NCI-H128 (cell line): ENCODE data around the gene HAUS1.

Experiments
- DNase-seq: peaks from one replicate; lab custom pipeline; 2025; ENCODE audit not compliant: unreplicated experiment; lab: John Stamatoyannopoulos, UW

Gene HAUS1, protein sequence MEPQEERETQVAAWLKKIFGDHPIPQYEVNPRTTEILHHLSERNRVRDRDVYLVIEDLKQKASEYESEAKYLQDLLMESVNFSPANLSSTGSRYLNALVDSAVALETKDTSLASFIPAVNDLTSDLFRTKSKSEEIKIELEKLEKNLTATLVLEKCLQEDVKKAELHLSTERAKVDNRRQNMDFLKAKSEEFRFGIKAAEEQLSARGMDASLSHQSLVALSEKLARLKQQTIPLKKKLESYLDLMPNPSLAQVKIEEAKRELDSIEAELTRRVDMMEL

DNA sequence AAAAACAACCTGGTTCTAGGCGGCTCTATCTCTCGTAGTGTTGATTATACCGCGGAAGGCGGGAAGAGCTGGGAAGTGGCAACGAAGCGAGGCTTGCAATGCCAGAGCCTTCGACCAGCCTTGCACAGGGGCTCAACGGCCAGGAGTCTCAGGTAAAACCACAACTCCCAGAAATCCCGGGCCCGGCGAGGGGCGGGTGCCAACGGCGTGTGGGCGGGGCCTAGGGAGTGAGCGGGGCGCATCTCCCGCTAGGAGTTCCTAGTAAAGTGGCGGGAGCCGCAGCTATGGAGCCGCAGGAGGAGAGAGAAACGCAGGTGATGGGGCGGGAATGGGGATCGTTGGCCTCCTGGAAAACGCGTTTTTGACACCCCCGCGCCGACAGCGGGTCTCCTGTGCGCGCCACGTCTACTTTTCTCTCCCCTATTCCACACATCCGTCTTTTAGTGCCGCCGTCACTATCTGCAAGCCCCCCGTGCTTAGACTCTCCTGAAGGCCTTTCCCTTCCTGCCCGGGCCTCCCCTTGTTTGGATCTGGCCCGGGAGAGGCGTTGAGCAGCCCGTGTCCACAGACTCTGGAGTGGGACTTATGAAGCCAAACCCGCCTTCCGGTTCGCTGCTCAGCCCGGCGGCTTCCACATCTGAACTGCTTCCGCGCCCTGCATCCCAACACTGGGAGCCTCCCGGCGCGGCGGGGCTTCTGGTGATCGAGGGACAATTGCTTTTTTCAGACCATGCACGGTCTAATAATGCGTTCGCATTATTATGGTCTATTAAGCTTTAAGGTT is at the start of gene HAUS1:
TSS of gene HAUS1 (plus strand) at position 258 of the 784 bp plus-strand sequence. CDS start at position 285, 27 bp downstream.
- peak; percentile 98 for DNase-seq

DNA sequence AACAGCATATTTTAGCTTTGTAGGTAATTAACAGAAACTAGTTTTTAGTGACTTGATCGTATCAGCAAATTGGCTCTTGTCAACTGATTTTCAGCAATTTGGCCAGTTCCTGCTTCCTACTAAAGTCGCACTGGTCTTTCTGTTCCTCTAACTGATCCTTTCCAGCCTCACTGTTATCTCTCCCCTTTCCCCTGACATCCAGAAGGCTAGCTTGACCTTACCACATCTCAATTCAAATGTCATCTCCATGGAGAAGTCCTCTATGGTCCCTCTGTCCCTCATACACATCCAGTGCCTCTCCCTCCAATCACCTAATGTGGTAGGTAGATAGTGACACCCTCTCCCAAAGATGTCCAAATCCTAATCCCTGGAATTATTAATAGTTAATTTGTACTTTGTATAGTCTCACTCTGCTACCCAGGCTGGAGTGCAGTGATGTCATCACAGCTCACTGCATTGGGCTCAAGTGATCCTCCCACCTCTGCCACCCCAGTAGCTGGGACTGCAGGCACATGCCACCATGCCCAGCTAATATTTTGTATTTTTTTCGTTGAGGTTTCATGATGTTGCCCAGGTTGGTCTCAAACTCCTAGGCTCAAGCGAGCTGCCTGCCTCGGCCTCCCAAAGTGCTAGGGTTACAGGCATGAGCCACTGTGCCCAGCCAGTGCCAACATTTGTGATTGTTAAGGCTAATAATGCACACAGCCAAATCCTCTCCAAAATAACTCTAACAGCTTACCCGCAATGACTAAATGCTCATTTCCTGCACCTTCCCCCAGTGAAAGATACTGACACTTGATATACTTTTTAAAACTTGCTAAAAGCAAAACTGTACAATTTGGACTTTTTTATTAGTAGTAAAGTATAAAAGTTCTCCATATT is 49.0 kb upstream of the HAUS1 start:
- no peak for DNase-seq

DNA sequence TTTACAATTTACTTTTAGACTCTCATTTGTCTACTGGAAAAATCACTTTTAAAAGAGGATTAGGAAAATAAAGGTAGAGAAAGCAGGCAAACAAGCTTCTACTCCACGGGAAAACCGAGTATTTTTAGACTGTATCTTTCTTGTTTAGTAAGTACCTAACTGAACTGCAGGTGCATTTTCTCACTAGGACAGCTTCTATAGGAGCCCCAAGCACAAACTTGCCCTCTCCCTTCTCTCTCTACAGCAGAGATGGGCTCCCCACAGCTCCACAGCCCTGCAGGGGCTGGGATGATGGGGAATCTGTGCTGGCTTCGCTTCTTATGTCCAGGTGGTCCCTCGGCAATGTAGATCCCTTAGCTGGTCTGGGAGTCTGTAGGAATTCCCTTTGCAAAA is 48.4 kb upstream of the HAUS1 start:
- no peak for DNase-seq

DNA sequence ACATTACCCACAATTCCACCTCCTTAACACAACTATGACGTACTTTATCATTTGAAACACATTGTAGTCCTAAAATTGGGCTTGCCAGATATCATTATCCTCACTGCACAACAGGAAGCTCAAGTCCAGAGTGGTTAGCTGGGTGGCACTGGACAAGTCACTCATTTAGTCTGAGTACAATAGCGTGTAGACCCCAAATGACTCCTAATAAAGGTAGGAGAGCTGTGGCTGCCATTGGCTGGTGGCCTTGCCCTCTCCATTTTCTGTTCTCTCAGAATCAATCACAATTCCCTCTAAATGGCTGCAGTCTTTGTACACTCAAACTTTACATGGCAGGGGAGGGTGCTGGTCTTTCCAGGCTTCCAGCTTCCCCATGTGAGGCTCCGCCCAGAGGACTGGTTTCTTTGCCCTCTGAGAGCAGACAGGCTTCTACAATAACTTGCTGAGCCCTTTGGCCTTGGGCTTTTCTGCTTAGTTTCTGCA is 43.8 kb upstream of the HAUS1 start:
- no peak for DNase-seq

DNA sequence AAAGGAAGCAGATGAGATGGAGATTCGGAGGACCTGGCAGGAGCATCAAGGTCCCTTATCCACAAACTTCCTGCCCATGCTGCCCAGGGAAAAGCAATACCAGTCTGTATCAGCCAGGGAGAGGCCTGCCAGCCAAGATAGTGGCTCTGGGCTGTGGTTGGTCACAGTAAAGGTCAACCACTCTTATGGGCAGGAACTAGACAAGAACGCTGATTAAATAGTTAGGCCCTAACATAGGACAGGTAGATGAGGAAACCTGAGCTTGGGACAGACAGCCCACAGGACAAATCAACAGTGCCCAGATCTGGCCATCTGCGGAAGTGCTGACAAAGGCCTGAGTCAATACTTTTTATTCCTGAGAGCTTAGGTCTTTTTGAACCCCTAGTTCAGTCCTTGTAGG is 42.8 kb upstream of the HAUS1 start:
- no peak for DNase-seq

DNA sequence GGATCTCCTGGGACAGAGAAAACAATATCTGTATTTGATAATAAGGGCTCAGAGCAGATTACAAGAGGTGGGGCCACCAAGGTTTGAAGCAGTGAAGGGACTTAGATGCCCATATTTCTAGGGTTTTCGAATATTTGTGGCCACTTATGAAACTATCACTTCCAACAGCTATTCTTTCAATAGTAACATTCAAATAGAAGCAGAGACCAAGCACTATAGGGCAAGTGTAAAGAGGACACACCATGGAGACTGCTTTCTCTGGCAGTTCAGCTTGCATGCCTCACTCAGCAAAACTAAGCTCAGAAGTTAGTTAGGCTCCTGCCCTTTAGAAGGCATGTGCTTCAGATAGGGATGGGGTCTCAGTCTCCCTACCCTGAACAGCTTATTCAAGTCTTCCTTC is 42.4 kb upstream of the HAUS1 start:
- no peak for DNase-seq

DNA sequence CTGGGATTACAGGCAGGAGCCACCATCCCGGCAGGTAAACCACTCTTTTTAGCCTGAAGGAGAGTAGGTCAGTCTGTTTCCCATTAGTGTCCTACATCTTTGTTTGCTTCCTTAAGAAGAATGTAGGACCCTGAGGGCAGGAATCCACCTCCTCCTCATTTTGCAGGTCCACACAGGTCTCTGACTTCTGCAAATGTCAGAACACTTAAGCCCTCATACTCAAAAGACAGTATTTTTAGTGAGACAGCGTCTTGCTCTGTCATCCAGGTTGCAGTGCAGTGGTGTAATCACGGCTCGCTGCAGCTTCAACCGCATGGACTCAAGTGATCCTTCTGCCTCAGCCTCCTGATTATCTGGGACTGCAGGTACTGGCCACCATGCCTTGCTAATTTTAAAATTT is 41.4 kb upstream of the HAUS1 start:
- DNase-seq, result no peak

DNA sequence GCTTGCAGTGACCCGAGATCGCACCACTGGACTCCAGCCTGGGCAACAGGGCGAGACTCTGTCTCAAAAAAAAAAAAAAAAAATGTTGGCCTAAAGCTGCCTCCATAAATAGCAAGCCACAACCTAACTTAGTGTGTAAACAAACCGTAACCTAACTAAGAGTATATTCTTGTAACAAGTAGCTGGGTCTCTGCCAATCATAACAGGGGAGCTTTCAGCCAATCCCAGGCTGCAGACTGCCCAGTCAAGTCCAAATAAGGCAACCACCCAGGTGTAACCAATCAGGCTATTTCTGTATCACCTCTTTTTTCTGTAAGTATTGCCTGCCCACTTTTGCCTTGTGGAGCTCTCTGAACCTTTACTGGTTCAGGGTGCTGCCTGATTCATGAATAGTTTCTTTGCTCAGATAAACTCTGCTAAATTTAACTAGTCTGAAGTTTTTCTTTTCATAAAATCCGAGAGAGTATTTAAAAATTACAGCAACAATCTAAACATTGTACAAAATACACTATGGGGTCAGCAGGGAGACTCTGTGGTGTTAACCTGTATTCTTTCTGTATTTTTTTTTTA is 36.7 kb upstream of the HAUS1 start:
- no peak for DNase-seq

DNA sequence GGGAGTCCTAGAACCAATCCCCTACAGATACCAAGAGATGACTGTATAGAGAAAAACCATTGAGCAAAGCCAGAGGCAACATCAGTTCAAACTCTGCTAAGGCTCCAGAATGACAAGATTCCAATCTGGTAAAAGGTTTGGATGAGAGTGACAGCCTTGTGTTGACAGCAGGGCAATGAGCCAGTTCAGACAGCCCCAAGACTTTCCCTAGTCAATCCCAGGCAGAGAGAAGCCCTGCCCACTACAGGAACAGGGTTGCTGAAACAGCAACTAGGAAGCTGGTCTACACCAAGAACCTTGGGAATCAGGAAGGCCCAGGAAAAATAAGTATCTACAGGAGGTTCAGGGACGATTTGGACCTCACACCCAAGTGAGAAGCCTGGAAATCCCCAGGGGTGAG is 35.4 kb upstream of the HAUS1 start:
- no peak for DNase-seq

DNA sequence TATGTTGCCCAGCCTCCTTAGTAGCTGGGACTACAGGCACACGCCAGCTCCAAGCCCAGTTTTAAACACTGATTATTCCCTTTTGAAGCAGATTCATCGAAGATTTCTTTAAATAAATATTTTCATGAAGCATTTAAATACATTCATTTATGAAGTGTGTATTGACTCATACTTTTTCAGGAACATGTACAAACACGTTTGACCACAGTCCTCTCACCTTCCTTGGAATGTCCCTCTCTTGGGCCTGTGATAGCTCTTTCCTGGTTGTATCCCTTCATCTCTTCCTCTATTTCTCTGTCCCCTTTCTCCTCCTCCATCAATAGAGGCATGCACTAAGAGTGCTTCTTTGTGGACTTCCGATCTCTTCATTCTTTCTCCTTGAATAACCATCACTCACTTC is 34.7 kb upstream of the HAUS1 start:
- no peak for DNase-seq

DNA sequence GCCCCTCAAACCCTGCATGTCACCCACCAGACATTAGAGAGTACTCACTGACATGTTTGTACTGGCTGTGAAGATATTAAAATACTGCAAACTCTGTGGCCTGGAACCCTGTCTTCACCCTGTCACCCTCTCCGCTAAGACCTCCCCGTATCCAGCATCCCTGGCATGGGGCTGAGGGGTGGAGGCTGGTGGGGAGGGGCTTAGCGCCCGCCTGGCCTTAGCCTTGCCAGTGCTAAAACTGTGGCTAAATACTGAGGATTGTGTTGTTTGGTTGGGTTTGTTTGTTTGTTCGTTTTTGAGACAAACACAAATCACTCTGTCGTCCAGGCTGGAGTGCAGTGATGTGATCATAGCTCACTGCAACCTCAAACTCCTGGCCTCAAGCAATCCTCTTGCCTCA is 34.0 kb upstream of the HAUS1 start:
- no peak for DNase-seq

DNA sequence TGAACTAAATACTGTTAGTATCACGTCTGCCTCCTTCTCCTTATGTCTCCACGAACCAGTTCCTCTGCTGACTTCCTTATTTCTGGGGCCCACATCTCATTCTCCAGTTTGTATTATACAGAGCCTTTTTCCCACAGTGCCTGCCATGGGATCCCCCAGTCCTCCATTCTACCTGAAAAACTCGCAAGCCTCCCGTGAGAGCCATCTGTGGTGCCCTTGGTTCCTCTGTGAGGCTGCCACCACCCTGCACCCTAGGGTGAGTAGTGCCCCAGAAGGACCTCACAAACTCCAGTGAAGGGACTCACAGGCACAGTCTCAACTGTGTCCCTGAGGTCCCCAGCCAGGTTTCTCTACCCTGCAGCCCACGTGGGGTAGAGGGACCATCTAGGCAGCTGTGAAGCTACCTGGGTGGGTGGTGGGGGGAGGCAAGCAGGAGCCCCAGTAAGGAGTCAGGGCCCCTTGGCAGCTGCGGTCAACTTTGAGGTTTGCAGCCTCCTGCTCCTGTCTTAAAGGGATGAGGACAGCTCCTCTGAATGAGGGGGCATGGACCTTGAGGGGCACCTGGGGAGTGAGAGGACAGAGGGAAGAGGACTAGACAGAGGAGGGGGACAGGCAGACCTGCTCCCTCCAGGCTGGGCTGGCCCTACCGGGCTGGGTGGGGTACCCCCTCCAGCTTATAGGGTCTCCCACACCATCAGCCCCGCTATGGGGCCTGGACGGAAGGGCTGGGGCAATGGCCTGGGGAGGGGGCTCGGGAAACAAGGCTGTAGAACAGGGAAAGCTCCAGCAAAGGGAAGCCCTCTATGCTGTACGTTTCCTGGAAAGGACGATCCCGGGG is 33.2 kb upstream of the HAUS1 start:
- no peak for DNase-seq

DNA sequence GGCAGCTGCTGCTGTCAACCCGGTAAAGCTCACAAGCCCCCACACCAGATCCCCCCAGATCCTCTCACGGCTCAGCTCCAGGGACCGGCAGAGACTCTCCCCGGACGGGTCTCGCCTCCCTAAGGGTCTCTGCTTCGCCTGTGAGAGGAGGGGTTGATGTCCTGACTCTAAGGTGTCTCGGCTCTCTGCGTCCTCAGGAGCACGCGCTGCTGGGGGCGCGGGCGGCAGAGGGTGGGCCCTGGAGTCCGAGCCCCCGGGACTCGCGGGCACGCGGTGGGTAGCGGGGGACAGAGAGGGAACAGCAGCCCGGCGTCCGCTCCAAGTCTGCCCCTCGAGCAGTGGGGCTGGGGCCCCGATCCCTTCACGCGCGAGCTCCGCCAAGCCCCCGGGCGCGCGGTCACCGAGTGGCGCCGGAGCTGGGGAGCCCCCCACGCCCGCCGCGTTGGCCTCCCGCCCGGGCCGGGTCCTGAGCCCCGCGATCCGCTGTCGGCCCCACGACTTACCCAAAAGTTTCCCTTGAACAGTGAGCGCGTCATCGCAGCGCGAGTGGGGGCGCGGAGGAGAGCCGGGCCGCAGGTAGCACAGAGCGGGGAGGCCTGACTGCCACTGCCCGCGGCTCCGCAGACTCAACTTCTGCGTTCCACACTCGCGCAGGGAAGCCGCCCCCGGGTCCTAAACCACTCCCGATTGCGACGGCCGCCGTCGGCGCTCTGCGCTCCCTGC is 32.4 kb upstream of the HAUS1 start, which contains the start of gene PSTPIP2:
TSS of gene PSTPIP2 (minus strand) at position 608 of the 723 bp plus-strand sequence. CDS start at position 536, 72 bp downstream.
- DNase-seq, result peak; percentile 7

DNA sequence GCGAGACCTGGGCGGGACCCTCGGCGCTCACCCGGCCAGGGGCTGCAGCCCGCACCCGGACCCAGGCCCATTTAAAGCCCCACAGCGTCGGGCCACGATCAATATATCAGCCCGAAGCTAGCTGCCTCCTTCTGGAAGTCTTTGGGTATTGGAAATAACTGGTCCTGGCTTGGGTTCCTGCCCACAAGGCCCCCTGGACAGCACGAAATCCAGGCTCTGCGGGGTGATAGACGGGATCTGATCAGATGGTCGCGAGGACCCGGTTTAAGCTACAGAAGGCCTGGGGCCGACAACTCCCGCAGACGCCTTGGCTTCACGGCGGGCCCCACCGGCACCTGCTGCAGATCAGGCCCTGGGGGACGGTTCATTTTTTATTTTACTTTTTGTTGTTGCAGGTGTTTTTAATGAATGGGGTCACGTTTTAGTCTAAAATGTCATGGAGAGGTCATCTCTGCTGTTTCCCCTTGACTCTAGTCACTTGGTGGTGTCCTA is 31.8 kb upstream of the HAUS1 start:
- DNase-seq, result no peak

DNA sequence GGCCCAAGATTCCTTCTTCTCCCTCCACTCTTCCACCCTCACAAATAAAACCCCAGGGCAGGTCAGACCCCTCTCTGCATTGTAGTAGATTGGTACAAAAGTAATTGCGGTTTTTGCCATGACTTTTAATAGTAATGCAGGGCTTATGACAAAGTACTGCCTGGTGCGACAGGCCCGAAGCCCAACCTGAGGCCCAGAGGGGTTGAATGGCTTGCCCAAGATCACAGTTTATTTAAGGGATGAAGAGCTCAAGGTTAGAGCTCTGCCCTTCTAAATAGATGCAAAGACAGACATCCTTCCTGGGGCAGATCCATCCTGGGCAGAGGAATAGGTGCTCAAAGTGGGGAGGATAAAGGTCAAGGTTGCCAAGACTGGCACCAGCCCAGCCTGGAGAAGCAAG is 31.2 kb upstream of the HAUS1 start:
- no peak for DNase-seq

DNA sequence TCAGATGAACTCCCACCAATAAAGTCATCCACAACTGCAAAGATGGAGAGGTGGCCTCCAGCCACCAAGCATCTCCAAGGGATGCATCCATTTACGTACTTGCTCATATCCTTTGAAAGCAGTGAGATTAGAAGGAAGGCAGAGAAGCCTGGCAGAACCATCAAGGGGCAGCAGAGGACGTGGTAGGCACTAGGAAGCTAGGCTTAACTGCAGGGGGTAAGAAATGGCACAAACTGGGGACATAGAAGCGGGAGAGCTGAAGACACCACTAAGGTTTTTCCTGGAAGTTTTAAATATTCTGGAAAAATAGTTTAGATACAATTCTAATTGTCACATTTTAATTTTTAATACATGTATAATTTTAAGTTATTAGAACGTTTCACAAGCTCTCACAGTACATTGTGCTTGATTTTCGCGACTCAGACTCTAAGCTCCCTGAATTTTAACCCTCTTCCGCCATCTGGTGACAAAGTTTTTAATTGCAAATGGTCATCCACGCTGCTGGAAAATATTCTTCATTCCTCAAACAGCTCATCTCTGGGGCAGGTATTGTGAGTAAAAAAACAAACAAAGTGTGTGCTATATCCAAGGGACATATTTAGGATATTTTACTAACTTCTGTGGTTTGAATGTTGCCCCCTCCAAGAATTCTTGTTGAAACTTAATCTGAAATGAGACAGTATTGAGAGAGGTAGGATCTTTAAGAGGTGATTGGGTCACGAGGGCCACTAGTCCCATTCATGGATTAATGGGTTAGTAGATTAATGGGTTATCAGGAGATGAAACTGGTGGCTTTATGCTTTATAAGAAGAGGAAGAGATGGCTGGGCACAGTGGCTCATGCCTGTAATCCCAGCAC is 30.5 kb upstream of the HAUS1 start:
- DNase-seq, result peak; percentile 80

DNA sequence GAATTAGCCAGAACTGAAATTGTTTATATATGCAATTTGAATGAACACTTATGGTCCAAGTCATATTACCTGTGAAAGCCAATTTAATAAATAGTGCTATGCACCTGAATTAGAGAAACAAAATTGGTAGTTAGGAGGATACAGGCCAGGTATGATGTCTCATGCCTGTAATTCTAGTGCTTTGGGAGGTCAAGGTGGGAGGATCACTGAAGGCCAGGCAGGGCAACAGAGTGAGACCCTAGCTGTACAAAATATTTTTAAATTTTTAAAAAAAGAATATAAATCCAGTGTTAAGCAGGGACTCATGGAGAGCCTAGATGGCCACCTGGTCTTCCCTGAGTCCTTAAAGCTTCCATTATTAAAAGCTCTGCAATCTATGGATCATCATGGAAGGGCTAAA is 24.8 kb upstream of the HAUS1 start:
- no peak for DNase-seq

DNA sequence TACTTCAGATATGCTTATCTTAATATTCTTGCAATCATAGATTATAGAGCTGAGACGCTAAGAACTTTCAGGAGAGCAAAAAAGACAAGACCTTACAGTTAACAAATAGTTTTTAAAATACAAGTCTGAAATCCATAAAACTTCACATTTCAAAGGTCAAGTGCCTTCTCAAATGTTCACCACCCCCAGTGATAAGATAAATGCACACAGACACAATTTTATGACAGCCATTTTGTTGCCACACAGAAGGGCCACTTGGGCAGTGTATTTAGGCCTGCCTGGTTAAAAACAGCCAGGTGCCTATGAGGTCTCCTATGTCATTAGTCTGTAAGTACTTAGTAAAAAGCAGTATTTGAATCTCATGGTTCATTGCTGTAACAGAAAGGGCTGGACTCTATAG is 24.0 kb upstream of the HAUS1 start:
- DNase-seq, result no peak
